Measurements from ENCODE around the gene ZP2.

ZP2 gene

GRCh38 chr16:21166561-21166961 lies 44.8 kb downstream of the ZP2 start:
- no peak overlapping the region for H3K4me3 ChIP-seq (ENCODE audit: low read depth, low read length)
- TF ChIP-seq, protein P1, sequence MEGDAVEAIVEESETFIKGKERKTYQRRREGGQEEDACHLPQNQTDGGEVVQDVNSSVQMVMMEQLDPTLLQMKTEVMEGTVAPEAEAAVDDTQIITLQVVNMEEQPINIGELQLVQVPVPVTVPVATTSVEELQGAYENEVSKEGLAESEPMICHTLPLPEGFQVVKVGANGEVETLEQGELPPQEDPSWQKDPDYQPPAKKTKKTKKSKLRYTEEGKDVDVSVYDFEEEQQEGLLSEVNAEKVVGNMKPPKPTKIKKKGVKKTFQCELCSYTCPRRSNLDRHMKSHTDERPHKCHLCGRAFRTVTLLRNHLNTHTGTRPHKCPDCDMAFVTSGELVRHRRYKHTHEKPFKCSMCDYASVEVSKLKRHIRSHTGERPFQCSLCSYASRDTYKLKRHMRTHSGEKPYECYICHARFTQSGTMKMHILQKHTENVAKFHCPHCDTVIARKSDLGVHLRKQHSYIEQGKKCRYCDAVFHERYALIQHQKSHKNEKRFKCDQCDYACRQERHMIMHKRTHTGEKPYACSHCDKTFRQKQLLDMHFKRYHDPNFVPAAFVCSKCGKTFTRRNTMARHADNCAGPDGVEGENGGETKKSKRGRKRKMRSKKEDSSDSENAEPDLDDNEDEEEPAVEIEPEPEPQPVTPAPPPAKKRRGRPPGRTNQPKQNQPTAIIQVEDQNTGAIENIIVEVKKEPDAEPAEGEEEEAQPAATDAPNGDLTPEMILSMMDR (IDR thresholded peaks at IDR 0.05; ENCODE audit: borderline replicate concordance, insufficient read depth, low read depth, low read length): no peak

DNA sequence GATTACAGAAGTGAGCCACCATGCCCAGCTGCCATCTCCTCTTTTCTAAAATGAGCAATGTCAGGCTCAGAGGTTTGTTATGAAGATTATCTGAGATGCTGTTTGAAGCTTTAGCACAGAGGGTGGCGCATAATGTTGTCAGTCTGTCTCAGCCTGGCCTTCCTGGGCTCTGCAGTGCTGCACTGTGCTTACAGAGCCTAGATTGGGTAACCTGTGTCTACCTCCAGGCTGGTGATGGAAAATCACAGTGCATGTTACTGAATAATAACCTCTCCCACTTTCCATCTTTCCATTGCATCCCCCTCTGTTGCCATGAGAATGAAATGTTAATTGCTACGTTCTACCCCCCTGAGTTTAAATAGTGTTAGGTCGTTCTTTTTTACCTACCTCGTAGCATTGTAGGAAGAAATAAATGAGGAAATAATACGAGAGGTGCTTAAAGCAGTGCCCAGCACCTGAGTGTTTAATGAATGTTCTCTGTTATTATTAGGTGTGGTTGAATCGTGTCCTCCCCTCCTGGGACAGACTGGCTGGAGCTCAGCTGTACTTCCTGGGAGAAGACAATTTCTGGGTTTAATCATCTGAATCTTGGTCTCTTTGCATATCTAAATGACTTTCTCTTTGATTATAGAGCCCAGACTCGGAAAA lies 46.7 kb downstream of the ZP2 start:
- TF ChIP-seq, protein P1 (IDR thresholded peaks at IDR 0.05; ENCODE audit: borderline replicate concordance, insufficient read depth, low read depth, low read length): no peak
- H3K4me3 ChIP-seq (ENCODE audit: low read depth, low read length): no peak overlapping the region

GRCh38 chr16:21163576-21163975 lies 47.8 kb downstream of the ZP2 start:
- TF ChIP-seq, protein P1 (IDR thresholded peaks at IDR 0.05; ENCODE audit: borderline replicate concordance, insufficient read depth, low read depth, low read length): no peak
- no peak overlapping the region for H3K4me3 ChIP-seq (ENCODE audit: low read depth, low read length)

DNA sequence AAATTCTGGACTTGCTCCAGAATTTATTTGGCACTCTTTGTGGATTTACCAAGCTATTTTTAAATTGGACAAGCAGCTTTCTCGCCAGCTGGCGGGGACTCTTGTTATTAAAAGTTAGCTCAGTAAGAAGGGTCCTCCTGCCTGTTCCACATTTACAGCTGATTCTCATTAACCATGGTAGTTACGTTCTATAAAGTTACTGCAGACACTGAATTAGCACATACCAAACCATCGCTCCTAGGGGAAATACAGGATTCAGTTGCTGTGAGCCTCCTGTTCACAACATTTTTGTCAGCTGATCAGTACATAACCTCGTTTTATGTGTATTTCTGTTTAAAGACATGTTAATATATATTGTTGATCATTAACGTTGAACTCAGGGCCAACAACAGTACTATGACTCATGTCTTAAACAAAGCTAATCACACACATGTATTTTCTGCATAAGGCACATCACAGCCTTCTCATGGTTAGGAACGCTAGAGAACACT lies 48.7 kb downstream of the ZP2 start:
- no peak overlapping the region for H3K4me3 ChIP-seq (ENCODE audit: low read depth, low read length)
- TF ChIP-seq, protein P1 (IDR thresholded peaks at IDR 0.05; ENCODE audit: borderline replicate concordance, insufficient read depth, low read depth, low read length): no peak

DNA sequence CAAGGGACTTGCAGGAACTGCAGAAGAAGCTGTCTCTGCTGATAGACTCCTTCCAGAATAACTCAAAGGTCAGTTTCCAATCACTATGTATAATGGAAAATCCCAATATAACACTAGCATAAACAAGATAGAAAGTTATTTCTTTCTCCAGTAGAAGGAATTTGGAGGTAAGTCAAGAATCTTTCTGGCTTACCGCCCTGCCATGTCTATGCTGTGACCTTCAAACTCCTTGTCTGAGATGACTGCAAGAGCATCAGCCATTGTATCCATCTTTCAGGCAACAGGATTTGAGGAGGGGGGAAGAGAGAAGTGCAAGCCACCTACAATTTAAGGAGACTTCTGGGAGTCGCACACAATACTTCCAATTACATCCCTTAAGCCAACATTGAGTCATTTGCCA lies 50.2 kb downstream of the ZP2 start:
- H3K4me3 ChIP-seq (ENCODE audit: low read depth, low read length): no peak overlapping the region
- TF ChIP-seq, protein P1 (IDR thresholded peaks at IDR 0.05; ENCODE audit: borderline replicate concordance, insufficient read depth, low read depth, low read length): no peak

- TF ChIP-seq, protein P1 (IDR thresholded peaks at IDR 0.05; ENCODE audit: borderline replicate concordance, insufficient read depth, low read depth, low read length): no peak
- no peak overlapping the region for H3K4me3 ChIP-seq (ENCODE audit: low read depth, low read length)
Measured at GRCh38 chr16:21160276-21160675, 51.1 kb downstream of the ZP2 start.

GRCh38 chr16:21159281-21159951 lies 52.0 kb downstream of the ZP2 start:
- H3K4me3 ChIP-seq (ENCODE audit: low read depth, low read length): peak overlapping the region; percentile 70
- TF ChIP-seq, protein P1 (IDR thresholded peaks at IDR 0.05; ENCODE audit: borderline replicate concordance, insufficient read depth, low read depth, low read length): no peak
